SK-N-SH treated with all-trans-retinoic acid at 6 μM for 48 hours (cell line): ENCODE results near the gene FOXN4.

Experiments
- ARNTL ChIP-seq: fragments of 450-650 bp; formaldehyde crosslinking; IDR thresholded peaks from 2 replicates; pipeline ENCODE4 v1.5.0; 2020; ENCODE audit warnings: low read depth, mild to moderate bottlenecking, moderate library complexity, borderline replicate concordance
- OSR1 ChIP-seq: fragments of 250-450 bp; sonication (Bioruptor Pico); IDR thresholded peaks from 2 replicates; pipeline ENCODE4 v1.8.0; 2022; ENCODE audit warnings: moderate library complexity, mild to moderate bottlenecking, inconsistent platforms
- RARB ChIP-seq: fragments of 250-450 bp; sonication (Bioruptor Pico); IDR thresholded peaks from 2 replicates; pipeline ENCODE4 v1.8.0; 2021; ENCODE audit warnings: mild to moderate bottlenecking, moderate library complexity
- SNAI2 ChIP-seq: fragments of 250-450 bp; sonication (Bioruptor Pico); IDR thresholded peaks from 2 replicates; pipeline ENCODE4 v1.5.0; 2020; ENCODE audit warnings: mild to moderate bottlenecking, moderate library complexity
- ZFP3 ChIP-seq: fragments of 250-450 bp; sonication (Bioruptor Pico); IDR thresholded peaks from 2 replicates; pipeline ENCODE4 v1.5.0; 2020; ENCODE audit warnings: mild to moderate bottlenecking, moderate library complexity
- ZFP30 ChIP-seq: fragments of 450-650 bp; formaldehyde crosslinking; IDR thresholded peaks from 2 replicates; pipeline ENCODE4 v1.5.0; 2022; ENCODE audit warnings: mild to moderate bottlenecking, moderate library complexity
- ZNF8 ChIP-seq: fragments of 450-650 bp; formaldehyde crosslinking; IDR thresholded peaks from 2 replicates; pipeline ENCODE4 v1.5.0; 2020; ENCODE audit warnings: mild to moderate bottlenecking, moderate library complexity
- TF ChIP-seq, protein P1 (sequence below): fragments of 250-450 bp; sonication (Bioruptor Pico); IDR thresholded peaks from 2 replicates; pipeline ENCODE4 v1.5.1; 2021; ENCODE audit warnings: mild to moderate bottlenecking, moderate library complexity
- TF ChIP-seq, protein P2 (sequence below): fragments of 250-450 bp; sonication (Bioruptor Pico); IDR thresholded peaks from 2 replicates; pipeline ENCODE4 v1.8.0; 2020; ENCODE audit warnings: mild to moderate bottlenecking, moderate library complexity, borderline replicate concordance

DNA sequence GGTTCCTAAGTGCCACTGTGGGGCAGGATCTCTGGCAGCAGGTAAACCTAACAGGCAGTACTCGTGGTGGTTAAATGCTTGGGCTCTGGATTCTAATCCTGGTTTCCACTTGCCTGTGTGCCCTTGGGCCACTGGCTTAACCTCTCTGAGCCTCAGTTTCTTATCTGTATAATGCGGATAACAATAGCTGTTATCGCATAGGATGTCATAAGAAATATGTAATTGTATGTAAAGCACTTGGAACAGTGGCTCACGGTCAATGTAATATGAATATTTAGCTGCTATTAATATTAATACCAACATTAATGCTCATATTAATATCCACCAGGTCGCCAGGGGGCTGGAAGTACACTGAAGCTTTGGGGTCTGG is 16.8 kb downstream of the FOXN4 start:
- TF ChIP-seq ZFP30 (CRISPR knock-in tag) (no peak), SNAI2 (CRISPR knock-in tag) (no peak), ZFP3 (CRISPR knock-in tag) (no peak), ARNTL (CRISPR knock-in tag) (no peak), ZNF8 (CRISPR knock-in tag) (no peak), OSR1 (CRISPR knock-in tag) (no peak), RARB (CRISPR knock-in tag) (no peak)
- TF ChIP-seq, protein P1, sequence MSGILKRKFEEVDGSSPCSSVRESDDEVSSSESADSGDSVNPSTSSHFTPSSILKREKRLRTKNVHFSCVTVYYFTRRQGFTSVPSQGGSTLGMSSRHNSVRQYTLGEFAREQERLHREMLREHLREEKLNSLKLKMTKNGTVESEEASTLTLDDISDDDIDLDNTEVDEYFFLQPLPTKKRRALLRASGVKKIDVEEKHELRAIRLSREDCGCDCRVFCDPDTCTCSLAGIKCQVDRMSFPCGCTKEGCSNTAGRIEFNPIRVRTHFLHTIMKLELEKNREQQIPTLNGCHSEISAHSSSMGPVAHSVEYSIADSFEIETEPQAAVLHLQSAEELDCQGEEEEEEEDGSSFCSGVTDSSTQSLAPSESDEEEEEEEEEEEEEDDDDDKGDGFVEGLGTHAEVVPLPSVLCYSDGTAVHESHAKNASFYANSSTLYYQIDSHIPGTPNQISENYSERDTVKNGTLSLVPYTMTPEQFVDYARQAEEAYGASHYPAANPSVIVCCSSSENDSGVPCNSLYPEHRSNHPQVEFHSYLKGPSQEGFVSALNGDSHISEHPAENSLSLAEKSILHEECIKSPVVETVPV: no peak
- TF ChIP-seq, protein P2, sequence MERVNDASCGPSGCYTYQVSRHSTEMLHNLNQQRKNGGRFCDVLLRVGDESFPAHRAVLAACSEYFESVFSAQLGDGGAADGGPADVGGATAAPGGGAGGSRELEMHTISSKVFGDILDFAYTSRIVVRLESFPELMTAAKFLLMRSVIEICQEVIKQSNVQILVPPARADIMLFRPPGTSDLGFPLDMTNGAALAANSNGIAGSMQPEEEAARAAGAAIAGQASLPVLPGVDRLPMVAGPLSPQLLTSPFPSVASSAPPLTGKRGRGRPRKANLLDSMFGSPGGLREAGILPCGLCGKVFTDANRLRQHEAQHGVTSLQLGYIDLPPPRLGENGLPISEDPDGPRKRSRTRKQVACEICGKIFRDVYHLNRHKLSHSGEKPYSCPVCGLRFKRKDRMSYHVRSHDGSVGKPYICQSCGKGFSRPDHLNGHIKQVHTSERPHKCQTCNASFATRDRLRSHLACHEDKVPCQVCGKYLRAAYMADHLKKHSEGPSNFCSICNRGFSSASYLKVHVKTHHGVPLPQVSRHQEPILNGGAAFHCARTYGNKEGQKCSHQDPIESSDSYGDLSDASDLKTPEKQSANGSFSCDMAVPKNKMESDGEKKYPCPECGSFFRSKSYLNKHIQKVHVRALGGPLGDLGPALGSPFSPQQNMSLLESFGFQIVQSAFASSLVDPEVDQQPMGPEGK (CRISPR knock-in tag): no peak
